Measurements from ENCODE around the gene DAD1. TPM values are rescaled to one million over a fixed set of nuclear protein-coding genes. Genes with fewer than 3 reads are reported as not detected.

Gene DAD1
- total RNA-seq, 1 experiment from 2014 or later, result 162 TPM

DNA sequence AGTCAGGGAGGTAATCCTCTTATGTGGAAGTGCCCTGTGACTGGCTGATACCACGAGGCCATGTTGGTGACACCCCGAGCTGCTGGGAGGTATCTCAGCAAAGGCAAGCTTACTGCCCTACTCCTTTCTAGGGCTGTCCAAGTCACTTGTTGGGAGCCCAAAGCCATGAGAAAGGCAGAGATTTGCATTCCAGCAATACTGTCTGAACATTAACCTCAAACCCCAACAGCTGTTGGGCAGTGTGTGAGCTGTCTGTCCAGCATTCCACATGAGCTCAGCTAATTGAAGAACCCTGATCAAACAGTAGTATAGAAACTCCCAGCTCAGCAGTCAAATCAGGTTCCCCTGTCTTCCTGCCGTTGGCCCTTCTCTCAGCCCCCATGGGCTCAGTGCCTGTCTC, 18.3 kb upstream of the DAD1 start (continued):
- TF ChIP-seq EZH2phosphoT487 (IDR thresholded peaks at IDR 0.05; ENCODE audit: borderline replicate concordance), result no peak

DNA sequence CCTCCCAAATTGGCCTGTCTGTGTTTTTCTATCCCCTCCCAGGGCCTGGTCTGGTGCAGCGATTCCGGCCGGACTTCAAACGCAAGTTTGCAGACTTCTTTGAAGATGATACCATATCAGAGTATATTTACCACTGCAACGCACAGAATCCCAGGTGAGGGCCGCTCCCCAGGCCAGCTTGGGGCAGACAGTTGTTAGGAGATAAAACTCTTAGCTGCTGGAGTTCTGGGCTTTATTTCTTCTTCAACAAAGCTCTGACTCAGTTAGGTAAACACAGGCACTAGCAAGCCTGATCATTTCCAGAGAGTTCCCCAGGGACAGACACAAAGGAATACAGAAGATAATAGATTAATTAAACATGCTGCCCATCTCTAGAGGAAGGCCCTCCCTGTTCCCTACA, 17.4 kb upstream of the DAD1 start:
- Histone ChIP-seq H4K20me1 (ENCODE audit: insufficient read depth) (no peaks in the 10 kb centered on the region), H2AFZ (ENCODE audit: low read depth, low read length, poor library complexity, severe bottlenecking) (no peak overlapping the region), H3K27me3 (ENCODE audit: insufficient read depth, low read length) (no peaks in the 10 kb centered on the region), H3K9me3 (ENCODE audit: control insufficient read depth in 1 of 2, insufficient read depth in 1 of 2, low read depth in 1 of 2, low read length in 2 of 2) (no peaks in the 10 kb centered on the region), H3K4me3 (replicated peaks in 1 of 2; ENCODE audit: low read depth in 1 of 2, low read length in 2 of 2) (no peak overlapping the region), H3K27ac (ENCODE audit: low read depth, low read length) (no peak overlapping the region), H3K79me2 (ENCODE audit: insufficient read depth, low read length) (no peaks in the 10 kb centered on the region), H3K4me2 (ENCODE audit: low read length) (no peak overlapping the region), H3K9me2 (ENCODE audit: insufficient read depth) (no peaks in the 10 kb centered on the region), H3K36me3 (ENCODE audit: control insufficient read depth in 1 of 2, insufficient read depth in 2 of 2, low read length in 2 of 2) (peaks cover 0 to 2% of the 10 kb centered on the region in 2 experiments; a peak in 2 of 4 replicates), H3K4me1 (ENCODE audit: control insufficient read depth in 1 of 2, insufficient read depth in 2 of 2, low read length in 2 of 2) (peaks cover 9 to 23% of the 10 kb centered on the region in 2 experiments; a peak in 3 of 4 replicates), H3K9ac (ENCODE audit: low read length) (no peak overlapping the region)
- ChIA-PET RAD21 (ENCODE audit: low non-redundant PET in 1 of 2, low total read pairs in 2 of 2, uncharacterized antibody in 2 of 2, unreplicated experiment in 2 of 2) (no interaction called here), CTCF (no interaction called here), POLR2A (no interaction called here)
- ATAC-seq (no peak), DNase-seq (ENCODE audit: low read depth, low spot score) (no peak)
- TF ChIP-seq ELF1 (IDR thresholded peaks at IDR 0.05; ENCODE audit: borderline replicate concordance, low read depth), result no peak
- TF ChIP-seq, protein P1, sequence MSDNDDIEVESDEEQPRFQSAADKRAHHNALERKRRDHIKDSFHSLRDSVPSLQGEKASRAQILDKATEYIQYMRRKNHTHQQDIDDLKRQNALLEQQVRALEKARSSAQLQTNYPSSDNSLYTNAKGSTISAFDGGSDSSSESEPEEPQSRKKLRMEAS (IDR thresholded peaks at IDR 0.05), result no peak
- TF ChIP-seq POLR2A (IDR thresholded peaks at IDR 0.05; ENCODE audit: borderline replicate concordance, extremely low read depth, insufficient read depth, insufficient read length), result no peak
- no peak for TF ChIP-seq CBX3 (IDR thresholded peaks at IDR 0.05; ENCODE audit: low read depth)
- TF ChIP-seq EGR1 (IDR thresholded peaks at IDR 0.05; ENCODE audit: low read depth), result no peak
- no peak for TF ChIP-seq SP1 (IDR thresholded peaks at IDR 0.05; ENCODE audit: low read depth)
- no peak for TF ChIP-seq SRF (IDR thresholded peaks at IDR 0.05; ENCODE audit: low read depth)
- TF ChIP-seq, protein P2, sequence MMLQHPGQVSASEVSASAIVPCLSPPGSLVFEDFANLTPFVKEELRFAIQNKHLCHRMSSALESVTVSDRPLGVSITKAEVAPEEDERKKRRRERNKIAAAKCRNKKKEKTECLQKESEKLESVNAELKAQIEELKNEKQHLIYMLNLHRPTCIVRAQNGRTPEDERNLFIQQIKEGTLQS (IDR thresholded peaks at IDR 0.05), result no peak
- TF ChIP-seq POLR2AphosphoS5 (IDR thresholded peaks at IDR 0.05; ENCODE audit: low read depth, low read length), result no peak
- TF ChIP-seq, protein P3, sequence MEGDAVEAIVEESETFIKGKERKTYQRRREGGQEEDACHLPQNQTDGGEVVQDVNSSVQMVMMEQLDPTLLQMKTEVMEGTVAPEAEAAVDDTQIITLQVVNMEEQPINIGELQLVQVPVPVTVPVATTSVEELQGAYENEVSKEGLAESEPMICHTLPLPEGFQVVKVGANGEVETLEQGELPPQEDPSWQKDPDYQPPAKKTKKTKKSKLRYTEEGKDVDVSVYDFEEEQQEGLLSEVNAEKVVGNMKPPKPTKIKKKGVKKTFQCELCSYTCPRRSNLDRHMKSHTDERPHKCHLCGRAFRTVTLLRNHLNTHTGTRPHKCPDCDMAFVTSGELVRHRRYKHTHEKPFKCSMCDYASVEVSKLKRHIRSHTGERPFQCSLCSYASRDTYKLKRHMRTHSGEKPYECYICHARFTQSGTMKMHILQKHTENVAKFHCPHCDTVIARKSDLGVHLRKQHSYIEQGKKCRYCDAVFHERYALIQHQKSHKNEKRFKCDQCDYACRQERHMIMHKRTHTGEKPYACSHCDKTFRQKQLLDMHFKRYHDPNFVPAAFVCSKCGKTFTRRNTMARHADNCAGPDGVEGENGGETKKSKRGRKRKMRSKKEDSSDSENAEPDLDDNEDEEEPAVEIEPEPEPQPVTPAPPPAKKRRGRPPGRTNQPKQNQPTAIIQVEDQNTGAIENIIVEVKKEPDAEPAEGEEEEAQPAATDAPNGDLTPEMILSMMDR (IDR thresholded peaks at IDR 0.05 in 2 of 3, conservative IDR thresholded peaks at IDR 0.05 in 1 of 3; ENCODE audit: borderline replicate concordance in 1 of 3, insufficient read depth in 1 of 3, low read depth in 2 of 3, low read length in 2 of 3), result no peak
- TF ChIP-seq JUND (IDR thresholded peaks at IDR 0.05), result no peak
- no peak for TF ChIP-seq CEBPB (IDR thresholded peaks at IDR 0.05; ENCODE audit: low read depth)
- no peak for TF ChIP-seq FOSL1 (IDR thresholded peaks at IDR 0.05; ENCODE audit: low read depth)
- TF ChIP-seq YY1 (IDR thresholded peaks at IDR 0.05; ENCODE audit: extremely low read depth, insufficient replicate concordance, low read depth, low read length), result no peak
- no peak for TF ChIP-seq ZNF274 (IDR thresholded peaks at IDR 0.05; ENCODE audit: low read depth, low read length)
- no peak for TF ChIP-seq TCF7L2 (IDR thresholded peaks at IDR 0.05; ENCODE audit: borderline replicate concordance, extremely low read depth, insufficient read depth, insufficient read length)
- no peak for TF ChIP-seq RAD21 (IDR thresholded peaks at IDR 0.05; ENCODE audit: low read depth)
- BruUV-seq (replicated peaks), result no TSS peak
- intact Hi-C loops (cut with micrococcal nuclease), result no loop called here
